HG03045 (cell line): Measurements from ENCODE around the gene TSPAN3.
A peak's percentile ranks its signal among the peaks of the same experiment; 100 is the strongest.

ENCODE experiments used
- ATAC-seq: cut with Tn5 transposase; IDR thresholded peaks from one replicate; pipeline ENCODE4 v1.9.1; 2021; ENCODE audit warnings: mild to moderate bottlenecking, moderate library complexity; ENCODE audit not compliant: unreplicated experiment

The TSPAN3 gene

GRCh38 chr15:77025083-77025901, 45.6 kb downstream of the TSPAN3 start:
- ATAC-seq: no peak

DNA sequence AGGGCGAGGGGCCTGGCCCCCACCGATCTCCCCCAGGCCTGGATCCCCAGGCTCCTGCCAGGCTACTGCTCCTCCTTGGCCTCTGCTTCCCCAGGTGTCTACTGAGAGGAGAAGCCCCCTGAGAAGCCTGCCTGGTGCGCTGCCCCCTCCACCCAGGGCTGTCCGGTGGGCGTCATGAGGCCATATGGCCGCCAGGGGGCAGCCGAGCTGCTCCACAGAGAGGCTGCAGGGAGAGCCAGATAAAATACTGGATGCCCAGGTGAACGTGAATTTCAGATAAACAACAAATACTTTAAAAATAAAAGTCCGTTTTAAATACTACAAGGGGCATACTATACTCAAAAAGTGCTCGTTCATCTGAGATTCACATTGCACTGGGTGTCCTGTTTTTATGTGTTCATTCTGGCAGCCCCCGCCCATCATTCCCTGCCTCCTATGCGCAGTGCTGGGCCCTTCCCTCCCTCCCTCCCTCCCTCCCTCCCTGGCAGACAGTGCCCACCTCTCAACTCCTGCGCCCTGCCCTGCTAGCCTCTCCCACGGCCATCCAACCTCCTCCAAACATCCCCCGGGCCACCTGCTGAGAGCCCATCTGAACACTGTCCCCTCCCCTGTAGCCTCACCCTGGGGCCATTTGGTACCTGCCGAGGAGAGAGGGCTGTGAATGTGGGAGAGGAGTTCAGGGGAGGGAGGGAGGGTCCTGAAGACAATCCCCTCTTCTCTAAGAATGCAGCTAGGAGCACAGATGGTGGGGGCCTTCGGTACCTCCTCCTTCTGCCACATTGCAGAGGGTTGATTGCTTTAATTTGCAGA, 46.4 kb downstream of the TSPAN3 start:
- no peak for ATAC-seq

- no peak for ATAC-seq
These were observed 47.2 kb downstream of the TSPAN3 start for GRCh38 chr15:77023576-77024272.

DNA sequence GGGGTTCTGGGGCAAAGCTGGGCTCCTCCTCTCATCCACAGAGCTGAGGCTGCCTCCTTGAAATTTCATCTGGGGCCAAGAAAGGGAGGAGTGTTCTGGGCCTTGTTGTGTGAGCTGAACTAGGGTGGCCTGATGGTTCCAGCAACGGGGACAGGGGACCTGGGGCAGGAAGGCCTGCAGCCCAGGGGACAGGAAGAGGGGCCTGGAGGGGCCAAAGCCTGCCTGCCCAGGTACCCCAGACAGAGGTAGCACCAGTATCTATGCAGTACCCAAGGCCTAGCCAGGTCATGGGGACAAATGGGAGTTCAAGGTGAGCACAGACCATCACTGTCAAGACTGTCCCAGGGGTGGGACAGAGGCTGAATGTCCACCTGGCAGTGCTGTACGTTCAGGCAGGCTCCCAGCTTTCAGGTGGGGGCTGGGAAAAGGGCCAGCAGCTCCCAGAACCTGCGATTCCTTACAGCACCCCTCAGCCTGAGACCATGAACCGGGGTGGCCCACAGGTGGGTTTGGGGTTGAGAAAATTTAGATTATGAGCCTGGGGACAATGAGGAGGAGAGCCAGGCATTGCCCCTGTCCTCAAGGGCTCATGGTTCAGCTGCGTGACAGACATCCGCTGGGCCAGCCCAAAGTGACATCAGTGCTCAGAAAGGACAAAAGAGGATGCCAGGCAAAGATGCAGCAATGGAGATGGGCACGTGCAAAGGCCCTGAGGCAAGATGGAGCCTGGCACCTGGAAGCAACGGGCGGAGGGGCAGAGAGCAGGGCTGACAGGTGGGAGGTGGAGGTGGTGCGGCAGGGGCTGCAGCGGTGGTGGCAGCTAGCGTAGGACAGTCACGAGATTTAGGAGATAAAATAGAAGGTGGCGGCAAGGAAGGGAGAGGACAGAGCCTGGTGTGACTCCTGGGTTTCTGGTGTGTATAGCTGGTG, 48.0 kb downstream of the TSPAN3 start:
- no peak for ATAC-seq

GRCh38 chr15:77021803-77022381, 49.0 kb downstream of the TSPAN3 start:
- no peak for ATAC-seq

GRCh38 chr15:77021088-77021481, 49.8 kb downstream of the TSPAN3 start:
- no peak for ATAC-seq

DNA sequence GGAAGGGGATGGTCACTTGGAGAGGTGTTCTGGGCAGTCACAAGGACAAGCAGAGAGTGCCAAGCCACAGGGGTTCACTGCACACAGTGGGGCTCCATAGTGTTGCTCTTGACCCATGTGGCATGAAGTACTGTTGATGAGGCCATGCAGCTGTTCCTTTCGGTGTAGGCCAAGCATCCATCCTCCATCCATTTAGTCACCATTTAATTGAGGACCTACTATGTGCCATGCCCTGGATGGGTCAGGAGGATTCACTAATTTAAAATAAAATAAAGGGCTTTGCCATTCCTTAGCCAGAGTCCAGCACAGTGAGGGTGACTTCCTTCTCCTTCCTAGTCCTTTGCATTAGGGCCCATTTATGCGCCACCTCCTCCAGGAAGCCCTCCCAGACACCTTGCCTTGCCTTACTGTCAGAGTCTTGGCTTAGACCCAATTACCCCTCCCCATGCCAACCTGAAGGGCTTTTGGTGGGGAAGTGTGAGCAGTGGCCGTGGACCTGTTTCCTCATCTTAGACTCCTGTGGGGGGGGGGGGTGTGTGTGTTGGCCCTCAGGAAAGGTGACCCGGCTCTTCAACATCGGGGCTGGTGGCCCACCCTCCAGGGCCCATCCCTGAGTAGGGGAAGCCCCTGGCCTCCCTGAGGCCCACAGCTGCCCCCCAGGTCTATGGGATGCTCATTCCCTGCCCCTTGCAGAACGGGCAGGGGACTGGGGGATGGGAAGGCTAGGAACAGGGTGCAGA, 50.4 kb downstream of the TSPAN3 start:
- no peak for ATAC-seq

DNA sequence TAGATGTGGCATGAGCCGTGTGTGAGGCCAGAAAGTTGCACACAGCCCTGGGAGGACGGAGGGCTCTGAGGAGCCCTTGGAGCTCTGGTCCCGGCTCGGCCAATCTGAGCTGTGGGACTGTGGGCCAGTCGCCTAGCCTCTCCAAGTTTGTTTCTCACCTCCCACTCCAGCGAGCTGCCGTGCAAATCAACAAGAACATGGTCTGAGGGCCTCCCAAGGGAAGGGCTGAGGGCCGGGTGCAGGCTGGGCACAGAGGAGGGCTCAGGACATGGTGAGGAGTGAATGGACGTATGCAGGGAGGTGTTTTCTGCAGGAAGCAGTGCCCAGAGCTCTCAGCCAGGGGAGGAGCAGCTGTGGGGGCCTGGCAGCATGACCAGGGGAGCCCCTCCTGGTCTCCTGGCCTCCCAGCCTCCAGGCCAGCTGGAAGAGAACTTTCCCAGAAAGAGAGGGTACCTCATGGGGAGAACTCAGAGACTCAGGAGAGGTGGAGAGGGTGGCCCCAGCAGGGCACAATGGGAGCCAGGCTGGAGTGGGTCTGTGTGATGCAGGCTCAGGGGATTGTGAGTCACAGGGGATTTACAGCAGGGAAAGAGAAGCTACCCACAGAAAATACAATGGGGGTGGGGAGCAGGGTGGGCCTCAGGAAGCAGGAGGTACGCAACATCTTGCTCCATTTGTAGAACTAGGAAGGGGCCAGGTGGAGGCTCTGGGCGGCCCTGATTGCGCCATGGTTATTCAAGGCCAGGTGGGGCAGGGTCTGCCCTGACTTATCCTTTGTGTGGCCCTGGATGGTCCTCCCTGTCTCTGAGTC, 51.2 kb downstream of the TSPAN3 start:
- ATAC-seq: no peak

- no peak for ATAC-seq
These were observed 52.0 kb downstream of the TSPAN3 start for GRCh38 chr15:77018796-77019505.

DNA sequence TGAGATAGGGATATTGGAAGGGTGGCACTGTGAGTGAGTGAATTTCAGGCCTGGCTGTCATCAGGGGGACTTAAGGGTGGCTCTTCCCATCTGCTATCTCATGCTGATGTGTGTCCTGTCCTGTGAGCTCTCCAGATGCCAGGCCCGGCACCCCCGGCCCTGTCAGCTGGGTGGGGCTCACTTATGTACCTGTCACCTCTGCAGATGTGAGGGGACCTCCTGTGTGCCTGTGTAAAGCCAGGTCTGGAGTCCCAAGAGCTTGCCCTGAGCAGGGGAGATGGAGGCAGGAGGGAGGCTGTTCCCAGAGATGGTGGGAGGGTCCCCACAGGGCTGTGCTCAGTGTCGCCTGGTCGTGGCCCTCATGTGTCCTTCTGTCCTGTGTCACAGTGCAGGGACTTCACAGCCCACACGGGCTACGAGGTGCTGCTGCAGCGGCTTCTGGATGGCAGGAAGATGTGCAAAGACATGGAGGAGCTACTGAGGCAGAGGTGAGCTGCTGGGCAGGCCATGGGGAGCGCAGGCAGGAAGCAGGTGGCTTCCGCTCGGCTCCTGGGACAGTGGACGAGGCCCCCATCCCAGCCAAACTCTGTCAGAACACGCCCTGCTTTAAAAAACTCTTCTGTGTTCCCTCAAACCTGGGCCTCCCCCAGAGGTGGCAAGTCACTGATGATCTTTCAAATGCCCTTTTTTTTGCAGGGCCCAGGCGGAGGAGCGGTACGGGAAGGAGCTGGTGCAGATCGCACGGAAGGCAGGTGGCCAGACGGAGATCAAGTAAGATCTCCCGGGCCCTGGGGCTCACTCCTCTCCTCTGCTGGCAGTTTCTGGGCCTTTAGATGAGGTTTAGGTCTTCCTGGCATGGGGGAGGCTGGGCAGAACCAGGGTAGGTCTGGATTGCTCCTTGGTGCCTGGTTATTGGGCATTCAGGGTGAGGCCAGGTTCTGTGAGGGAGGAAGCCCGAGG, 52.9 kb downstream of the TSPAN3 start:
- no peak for ATAC-seq

GRCh38 chr15:77017091-77017660, 53.7 kb downstream of the TSPAN3 start:
- ATAC-seq: no peak

GRCh38 chr15:77016321-77016695, 54.6 kb downstream of the TSPAN3 start:
- ATAC-seq: no peak

DNA sequence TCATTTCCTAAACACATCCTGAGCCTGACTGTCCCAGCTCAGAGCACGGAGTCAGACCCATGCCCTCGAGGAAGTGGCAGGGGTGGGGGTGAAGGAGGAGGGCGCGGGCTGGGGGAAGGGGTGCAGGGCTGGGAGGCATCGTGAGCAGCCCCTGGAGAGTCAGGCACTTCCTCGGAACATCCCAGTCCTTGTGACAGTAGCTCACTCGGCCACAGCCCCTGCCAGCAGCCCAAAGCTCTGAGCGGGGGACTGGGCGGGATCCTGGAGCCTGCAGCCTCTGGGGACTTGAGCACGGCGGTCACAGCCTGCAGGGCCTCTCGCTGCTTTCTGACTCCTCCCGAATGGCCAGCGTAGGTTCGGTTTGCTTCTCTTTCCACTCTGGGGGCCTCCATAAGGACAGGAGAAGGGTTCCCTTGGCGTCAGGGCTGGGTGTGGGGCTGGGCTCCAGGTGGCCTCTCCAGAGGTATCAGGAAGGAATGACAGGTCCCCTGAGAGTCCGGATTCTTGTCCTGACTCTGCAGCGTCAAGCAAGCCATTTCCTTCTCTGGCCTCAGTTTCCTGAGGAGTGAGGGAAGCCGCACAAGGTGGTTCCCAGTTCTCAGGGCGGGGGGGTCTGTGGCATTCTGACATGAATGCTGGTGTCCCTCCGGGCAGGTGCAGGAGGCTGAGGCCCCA, 55.1 kb downstream of the TSPAN3 start:
- ATAC-seq: no peak

- peak; percentile 51 for ATAC-seq
These were observed 56.5 kb downstream of the TSPAN3 start for GRCh38 chr15:77014132-77015081.

DNA sequence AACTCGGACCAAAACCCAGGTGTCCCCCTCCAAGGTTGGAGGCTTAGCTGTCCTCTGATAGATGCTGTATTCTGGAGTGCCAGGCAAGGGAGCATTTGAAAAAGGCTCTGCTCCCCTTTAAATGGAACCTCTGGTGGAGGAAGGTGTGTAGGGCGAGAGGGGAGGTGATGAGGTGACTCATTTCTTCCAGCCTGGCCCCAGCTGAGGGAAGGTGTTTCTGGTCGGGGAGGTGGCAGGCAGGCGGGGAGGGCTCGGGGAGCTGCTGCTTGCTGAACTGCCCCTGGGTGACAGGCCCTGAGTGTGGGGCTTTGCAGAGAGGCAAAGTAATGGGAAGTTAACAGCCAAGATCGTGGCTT, 57.2 kb downstream of the TSPAN3 start:
- ATAC-seq: no peak
